HL-60 (cell line): ENCODE results near the gene ZBTB7C.

Experiments
- DNase-seq, 2 experiments: peaks; one replicate each; pipeline ENCODE4 v3.0.0-alpha.2; 2010 to 2020; ENCODE audit warnings: low read depth in 1 of 2, low spot score in 1 of 2
- H3K27ac ChIP-seq: fragments of 250-450 bp; sonication (Bioruptor Pico); replicated peaks from 2 replicates; pipeline ENCODE4 v1.5.1; 2020; ENCODE audit warnings: mild to moderate bottlenecking, moderate library complexity
- H3K27me3 ChIP-seq: fragments of 250-450 bp; sonication (Bioruptor Pico); 2 replicates; pipeline ENCODE4 v1.5.1; 2021; ENCODE audit warnings: mild to moderate bottlenecking, moderate library complexity; ENCODE audit not compliant: insufficient read depth, poor library complexity, severe bottlenecking
- H3K4me3 ChIP-seq: replicated peaks from 2 replicates; pipeline ENCODE4 v1.5.1; 2011; ENCODE audit warnings: mild to moderate bottlenecking, control low read depth, low read length; ENCODE audit not compliant: insufficient read depth
- CTCF ChIP-seq: IDR thresholded peaks from one replicate; pipeline ENCODE4 v1.5.1; 2011; ENCODE audit warnings: low read length, control low read depth, inconsistent platforms; ENCODE audit not compliant: insufficient read depth
- GABPA ChIP-seq: IDR thresholded peaks from 2 replicates; pipeline ENCODE4 v1.6.1; 2012; ENCODE audit warnings: low read depth
- POLR2AphosphoS5 ChIP-seq: IDR thresholded peaks from 2 replicates; pipeline ENCODE4 v1.6.1; 2012; ENCODE audit warnings: low read depth
- REST ChIP-seq: IDR thresholded peaks from 2 replicates; pipeline ENCODE4 v1.6.1; 2012; ENCODE audit warnings: low read depth; ENCODE audit not compliant: insufficient replicate concordance
- SPI1 ChIP-seq: IDR thresholded peaks from 2 replicates; pipeline ENCODE4 v1.6.1; 2012; ENCODE audit warnings: low read depth, mild to moderate bottlenecking, borderline replicate concordance

Gene ZBTB7C

GRCh38 chr18:48308027-48308635 lies 101.1 kb downstream of the ZBTB7C start:
- DNase-seq, result no peak
- H3K4me3 ChIP-seq, result no peak overlapping the region
- no peak for TF ChIP-seq POLR2AphosphoS5
- TF ChIP-seq SPI1, result no peak
- no peak for TF ChIP-seq REST
- no peak for TF ChIP-seq GABPA
- no peak for TF ChIP-seq CTCF

GRCh38 chr18:48306838-48307237 lies 102.3 kb downstream of the ZBTB7C start:
- H3K4me3 ChIP-seq, result no peak overlapping the region
- no peak for DNase-seq
- H3K27me3 ChIP-seq, result peaks cover 2% of the 10 kb centered on the region
- no peak for TF ChIP-seq GABPA
- no peak for TF ChIP-seq CTCF
- no peak for TF ChIP-seq SPI1
- TF ChIP-seq POLR2AphosphoS5, result no peak
- no peak for TF ChIP-seq REST
- H3K27ac ChIP-seq, result no peak overlapping the region

More at GRCh38 chr18:48308027-48308635, 101.1 kb downstream of the ZBTB7C start:
- H3K27me3 ChIP-seq, result peaks cover 2% of the 10 kb centered on the region
- no peak overlapping the region for H3K27ac ChIP-seq

- no peak for DNase-seq
- H3K27ac ChIP-seq, result no peak overlapping the region
- no peak for TF ChIP-seq CTCF
- no peak for TF ChIP-seq SPI1
- TF ChIP-seq REST, result no peak
- no peak for TF ChIP-seq POLR2AphosphoS5
- no peak for TF ChIP-seq GABPA
- H3K27me3 ChIP-seq, result no peaks in the 10 kb centered on the region
- H3K4me3 ChIP-seq, result no peak overlapping the region
Measured at GRCh38 chr18:48304906-48305693, 104.1 kb downstream of the ZBTB7C start.
